ENCODE data around the gene DPP4. TPM values are rescaled to one million over a fixed set of nuclear protein-coding genes. Genes with fewer than 3 reads are reported as not detected.

The DPP4 gene
- total RNA-seq, 1 donor from 2014 or later, result 4.4 TPM

DNA sequence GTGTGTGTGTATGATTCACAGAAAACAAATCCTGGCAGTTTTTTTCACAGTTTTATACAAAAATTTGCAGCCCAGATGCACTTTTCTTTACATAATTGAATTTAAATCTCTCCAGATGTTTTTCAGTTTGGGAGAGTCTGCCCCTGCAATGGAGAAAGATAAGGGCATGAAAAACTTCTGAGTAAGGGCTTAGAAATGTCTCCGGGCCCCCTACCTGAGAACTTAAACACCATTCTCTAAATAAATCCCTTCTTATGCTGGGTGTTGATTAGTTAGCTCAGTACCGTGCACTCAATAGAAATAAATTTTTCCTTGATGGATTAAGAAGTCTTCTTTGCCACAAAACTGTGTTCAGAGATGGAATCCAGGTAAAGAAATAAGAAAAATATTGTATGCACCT lies 64.5 kb downstream of the DPP4 start:
- no peaks in the 10 kb centered on the region for H3K9me3 ChIP-seq (replicated peaks)
- DNase-seq, result no peak
- no peak overlapping the region for H3K27ac ChIP-seq (replicated peaks)
- intact Hi-C loops (cut with micrococcal nuclease), result loop anchor here (5.0 kb wide), 1 partner anchor 113 kb away; no protein-coding TSS in a partner anchor
- peaks cover 5% of the 10 kb centered on the region for H3K4me1 ChIP-seq
- no peak overlapping the region for H3K4me3 ChIP-seq
- no peak for TF ChIP-seq CTCF (IDR thresholded peaks at IDR 0.05; ENCODE audit: borderline replicate concordance)
- H3K27me3 ChIP-seq (ENCODE audit: low read depth), result no peaks in the 10 kb centered on the region
- peaks cover 7% of the 10 kb centered on the region for H3K36me3 ChIP-seq

- intact Hi-C loops (cut with micrococcal nuclease), result loop anchor here (5.0 kb wide), 1 partner anchor 115 kb away; no protein-coding TSS in a partner anchor
- peak; percentile 78 for TF ChIP-seq CTCF (IDR thresholded peaks at IDR 0.05; ENCODE audit: borderline replicate concordance)
These were observed 66.5 kb downstream of the DPP4 start for GRCh38 chr2:162007447-162008040.

DNA sequence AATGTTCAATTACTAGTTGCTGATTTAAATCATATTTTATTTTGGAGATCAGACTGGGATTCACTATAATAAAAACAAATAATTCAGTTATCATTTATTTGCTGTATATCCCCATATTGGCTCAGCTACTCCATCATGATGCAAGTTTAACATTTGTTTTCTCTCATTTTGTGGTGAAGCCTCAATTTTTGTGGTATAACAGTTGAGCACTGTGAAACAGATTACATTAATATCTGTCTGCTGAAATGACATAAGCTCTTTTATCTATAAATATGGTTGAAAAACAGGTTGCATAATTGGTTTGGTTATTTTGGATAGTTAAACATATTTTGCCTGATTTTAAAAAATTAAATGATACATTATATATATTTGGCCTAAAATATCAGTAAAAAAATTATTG lies 67.7 kb downstream of the DPP4 start:
- Histone ChIP-seq H3K4me1 (no peaks in the 10 kb centered on the region), H3K27me3 (ENCODE audit: low read depth) (no peaks in the 10 kb centered on the region), H3K4me3 (no peak overlapping the region), H3K9me3 (replicated peaks) (no peaks in the 10 kb centered on the region), H3K36me3 (peaks cover 25% of the 10 kb centered on the region), H3K27ac (replicated peaks) (no peak overlapping the region)
- DNase-seq, result no peak
- TF ChIP-seq CTCF (IDR thresholded peaks at IDR 0.05; ENCODE audit: borderline replicate concordance), result no peak
- intact Hi-C loops (cut with micrococcal nuclease), result loop anchor here (5.0 kb wide), 1 partner anchor 116 kb away; no protein-coding TSS in a partner anchor

More at GRCh38 chr2:162007447-162008040, 66.5 kb downstream of the DPP4 start:
- H3K4me1 ChIP-seq, result no peaks in the 10 kb centered on the region
- no peaks in the 10 kb centered on the region for H3K27me3 ChIP-seq (ENCODE audit: low read depth)
- H3K4me3 ChIP-seq, result no peak overlapping the region
- no peaks in the 10 kb centered on the region for H3K9me3 ChIP-seq (replicated peaks)
- no peak for DNase-seq
- no peak overlapping the region for H3K27ac ChIP-seq (replicated peaks)
- H3K36me3 ChIP-seq, result peaks cover 24% of the 10 kb centered on the region

- Histone ChIP-seq H3K36me3 (peaks cover 25% of the 10 kb centered on the region), H3K4me3 (no peak overlapping the region), H3K4me1 (no peaks in the 10 kb centered on the region), H3K9me3 (replicated peaks) (no peaks in the 10 kb centered on the region), H3K27ac (replicated peaks) (no peak overlapping the region), H3K27me3 (ENCODE audit: low read depth) (no peaks in the 10 kb centered on the region)
- intact Hi-C loops (cut with micrococcal nuclease), result no loop called here
- DNase-seq, result no peak
- TF ChIP-seq CTCF (IDR thresholded peaks at IDR 0.05; ENCODE audit: borderline replicate concordance), result no peak
These were observed 70.0 kb downstream of the DPP4 start for GRCh38 chr2:162004031-162004430.

DNA sequence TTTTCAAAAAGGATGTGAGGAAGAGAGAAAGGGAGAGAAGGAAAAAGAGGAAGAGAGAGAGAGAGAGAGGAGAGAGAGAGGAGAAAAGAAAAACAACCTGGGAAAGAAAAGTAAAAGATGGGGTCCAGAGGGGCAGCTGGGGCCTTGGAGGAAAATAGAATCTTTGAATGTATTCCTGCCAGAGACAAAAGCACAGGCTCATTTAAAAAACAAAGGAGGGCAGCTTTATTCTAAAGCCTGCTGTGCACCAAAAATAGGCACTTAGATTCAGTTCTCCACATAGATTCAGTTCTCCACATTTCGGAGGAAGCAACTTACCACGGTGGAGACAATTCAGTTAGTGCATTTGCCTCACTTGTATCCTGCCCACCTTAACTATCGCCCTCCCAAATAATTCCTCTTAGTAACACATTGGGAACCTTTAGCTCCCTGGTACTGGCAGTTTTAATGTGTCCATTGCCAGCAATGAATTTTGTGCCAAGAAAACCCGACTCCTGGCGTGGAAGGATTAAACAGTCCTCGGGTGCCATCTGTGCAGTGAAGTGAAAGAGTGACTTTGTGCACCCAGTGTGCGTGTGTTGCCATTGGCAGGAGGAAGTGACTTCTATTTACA lies 71.3 kb downstream of the DPP4 start:
- DNase-seq, result no peak
- intact Hi-C loops (cut with micrococcal nuclease), result no loop called here
- no peak overlapping the region for H3K27ac ChIP-seq (replicated peaks)
- TF ChIP-seq CTCF (IDR thresholded peaks at IDR 0.05; ENCODE audit: borderline replicate concordance), result no peak
- H3K9me3 ChIP-seq (replicated peaks), result no peaks in the 10 kb centered on the region
- no peak overlapping the region for H3K4me3 ChIP-seq
- H3K27me3 ChIP-seq (ENCODE audit: low read depth), result no peaks in the 10 kb centered on the region
- H3K36me3 ChIP-seq, result peaks cover 25% of the 10 kb centered on the region
- H3K4me1 ChIP-seq, result peaks cover 6% of the 10 kb centered on the region
